Uterus (tissue), 4 donors: Measurements from ENCODE around the gene TCHH. TPM values are rescaled to one million over a fixed set of nuclear protein-coding genes. Genes with fewer than 3 reads are reported as not detected.

Experiments used
- DNase-seq, 2 donors: peaks; one replicate each; pipeline ENCODE4 v3.0.0-alpha.2; 2019 to 2020
- H3K27ac ChIP-seq, 2 donors: fragments of 200-600 bp; sonication (generic); 1 replicate in 1 of 2; 2 replicates in 1 of 2; pipeline ENCODE4 v1.5.1; 2016 to 2018
- H3K27me3 ChIP-seq, 2 donors: fragments of 200-600 bp; sonication (generic); one replicate each; pipeline ENCODE4 v1.5.1; 2018 to 2019; ENCODE audit warnings: control low read depth in 1 of 2
- H3K36me3 ChIP-seq, 2 donors: fragments of 200-600 bp; sonication (generic); one replicate each; pipeline ENCODE4 v1.5.1; 2019; ENCODE audit warnings: control low read depth in 1 of 2
- H3K4me1 ChIP-seq, 2 donors: fragments of 200-600 bp; sonication (generic); one replicate each; pipeline ENCODE4 v1.5.1; 2018 to 2019; ENCODE audit warnings: control low read depth in 1 of 2
- H3K4me3 ChIP-seq, 2 donors: fragments of 200-600 bp; sonication (generic); 1 replicate in 1 of 2; 2 replicates in 1 of 2; pipeline ENCODE4 v1.5.1; 2018 to 2019; ENCODE audit warnings: mild to moderate bottlenecking in 1 of 2
- H3K9me3 ChIP-seq, 2 donors: fragments of 200-600 bp; sonication (generic); one replicate each; pipeline ENCODE4 v1.5.1; 2019; ENCODE audit warnings: control low read depth in 1 of 2
- POLR2A ChIP-seq, 2 donors: fragments of 450-650 bp; IDR thresholded peaks; one replicate each; pipeline ENCODE4 v1.6.1; 2016; ENCODE audit warnings: antibody characterized with exemption in 2 of 2, mild to moderate bottlenecking in 1 of 2, moderate library complexity in 1 of 2
- intact Hi-C: fragments of 100-400 bp; cut with DNase I; formaldehyde crosslinking; loops from one replicate; pipeline ENCODE4 v1.15.1; 2023; ENCODE audit warnings: low total_unique reads
- total RNA-seq, 4 donors: library from RNA; depleted of rRNA in 3 of 4; stranded (reverse); fragments of >200 nt in 3 of 4; gene quantifications; one replicate each; pipeline versions ENCODE4 v1.1.0 to v1.2.4, GENCODE V29; 2014 to 2023
- TF ChIP-seq, protein P1 (sequence below), 4 experiments: fragments of 200-600 bp in 2 of 4; fragments of 450-650 bp in 2 of 4; sonication (generic) in 2 of 4; IDR thresholded peaks; one replicate each; pipeline ENCODE4 v1.5.1; 2016 to 2019; ENCODE audit warnings: antibody characterized with exemption in 4 of 4, mild to moderate bottlenecking in 2 of 4, moderate library complexity in 1 of 4
- donor health status: DM: yes; HTN: yes; CAD: no.

TCHH gene
- total RNA-seq, 4 donors from 2014 or later: not detected

DNA sequence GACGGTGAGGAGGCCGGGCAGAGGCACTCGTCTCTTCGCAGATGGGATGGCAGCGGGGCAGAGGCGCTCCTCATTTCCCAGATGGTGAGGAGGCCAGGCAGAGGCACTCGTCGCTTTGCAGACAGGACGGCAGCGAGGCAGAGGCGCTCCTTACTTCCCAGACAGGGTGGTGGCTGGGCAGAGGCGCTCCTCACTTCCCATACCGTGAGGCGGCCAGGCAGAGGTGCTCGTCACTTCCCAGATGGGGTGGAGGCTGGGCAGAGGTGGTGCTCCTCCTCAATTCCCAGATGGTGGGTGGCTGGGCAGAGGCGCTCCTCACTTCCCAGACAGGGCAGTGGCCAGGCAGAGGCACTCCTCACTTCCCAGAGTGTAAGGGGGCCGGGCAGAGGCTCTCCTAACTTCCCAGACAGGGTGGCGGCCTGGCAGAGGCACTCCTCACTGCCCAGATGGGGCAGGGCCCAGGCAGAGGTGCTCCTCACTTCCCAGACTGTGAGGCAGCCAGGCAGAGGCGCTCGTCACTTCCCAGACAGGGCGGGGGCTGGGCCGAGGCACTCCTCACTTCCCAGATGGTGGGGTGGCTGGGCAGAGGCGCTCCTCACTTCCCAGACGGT lies 36.3 kb downstream of the TCHH start:
- Histone ChIP-seq H3K9me3 (no peaks in the 10 kb centered on the region), H3K27ac (no peak overlapping the region), H3K36me3 (no peaks in the 10 kb centered on the region), H3K27me3 (no peaks in the 10 kb centered on the region), H3K4me1 (no peaks in the 10 kb centered on the region), H3K4me3 (no peak overlapping the region)
- intact Hi-C loops: no loop called here
- TF ChIP-seq, protein P1, sequence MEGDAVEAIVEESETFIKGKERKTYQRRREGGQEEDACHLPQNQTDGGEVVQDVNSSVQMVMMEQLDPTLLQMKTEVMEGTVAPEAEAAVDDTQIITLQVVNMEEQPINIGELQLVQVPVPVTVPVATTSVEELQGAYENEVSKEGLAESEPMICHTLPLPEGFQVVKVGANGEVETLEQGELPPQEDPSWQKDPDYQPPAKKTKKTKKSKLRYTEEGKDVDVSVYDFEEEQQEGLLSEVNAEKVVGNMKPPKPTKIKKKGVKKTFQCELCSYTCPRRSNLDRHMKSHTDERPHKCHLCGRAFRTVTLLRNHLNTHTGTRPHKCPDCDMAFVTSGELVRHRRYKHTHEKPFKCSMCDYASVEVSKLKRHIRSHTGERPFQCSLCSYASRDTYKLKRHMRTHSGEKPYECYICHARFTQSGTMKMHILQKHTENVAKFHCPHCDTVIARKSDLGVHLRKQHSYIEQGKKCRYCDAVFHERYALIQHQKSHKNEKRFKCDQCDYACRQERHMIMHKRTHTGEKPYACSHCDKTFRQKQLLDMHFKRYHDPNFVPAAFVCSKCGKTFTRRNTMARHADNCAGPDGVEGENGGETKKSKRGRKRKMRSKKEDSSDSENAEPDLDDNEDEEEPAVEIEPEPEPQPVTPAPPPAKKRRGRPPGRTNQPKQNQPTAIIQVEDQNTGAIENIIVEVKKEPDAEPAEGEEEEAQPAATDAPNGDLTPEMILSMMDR (IDR thresholded peaks at IDR 0.05): no peak
- no peak for TF ChIP-seq POLR2A (IDR thresholded peaks at IDR 0.05)
- DNase-seq: no peak

GRCh38 chr1:152072311-152072710 lies 42.9 kb downstream of the TCHH start:
- intact Hi-C loops: no loop called here
- no peak for TF ChIP-seq POLR2A (IDR thresholded peaks at IDR 0.05)
- TF ChIP-seq, protein P1 (IDR thresholded peaks at IDR 0.05): no peak
- H3K9me3 ChIP-seq: no peaks in the 10 kb centered on the region
- no peaks in the 10 kb centered on the region for H3K36me3 ChIP-seq
- no peak for DNase-seq
- no peaks in the 10 kb centered on the region for H3K27me3 ChIP-seq
- no peaks in the 10 kb centered on the region for H3K4me1 ChIP-seq
- no peak overlapping the region for H3K27ac ChIP-seq
- H3K4me3 ChIP-seq: no peak overlapping the region

GRCh38 chr1:152071123-152071522 lies 44.1 kb downstream of the TCHH start:
- Histone ChIP-seq H3K4me1 (no peaks in the 10 kb centered on the region), H3K4me3 (no peak overlapping the region), H3K36me3 (no peaks in the 10 kb centered on the region), H3K9me3 (no peaks in the 10 kb centered on the region), H3K27me3 (no peaks in the 10 kb centered on the region), H3K27ac (no peak overlapping the region)
- intact Hi-C loops: no loop called here
- TF ChIP-seq, protein P1 (IDR thresholded peaks at IDR 0.05): no peak
- TF ChIP-seq POLR2A (IDR thresholded peaks at IDR 0.05): no peak
- DNase-seq: no peak

DNA sequence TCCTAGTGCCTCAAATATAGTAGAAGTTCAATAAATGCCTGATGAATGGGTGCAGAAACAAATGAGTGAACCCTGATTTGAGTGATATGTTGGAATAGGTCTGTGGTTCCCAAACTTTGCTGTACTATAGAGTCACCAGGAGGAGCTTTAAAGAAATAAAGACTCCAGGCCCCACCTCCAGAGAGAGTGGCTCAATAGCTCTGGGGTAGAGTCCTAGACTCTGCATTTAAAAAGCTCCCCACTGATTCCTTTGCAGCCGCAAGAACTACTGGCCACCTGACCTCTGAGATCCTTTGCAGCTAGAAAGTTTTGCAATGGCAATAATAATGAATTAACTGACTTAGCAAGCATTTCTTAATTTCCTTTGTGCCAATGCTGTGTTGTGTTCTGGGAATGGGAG lies 47.3 kb downstream of the TCHH start:
- Histone ChIP-seq H3K9me3 (no peaks in the 10 kb centered on the region), H3K4me1 (no peaks in the 10 kb centered on the region), H3K4me3 (no peak overlapping the region), H3K27ac (no peak overlapping the region), H3K36me3 (no peaks in the 10 kb centered on the region), H3K27me3 (no peaks in the 10 kb centered on the region)
- TF ChIP-seq POLR2A (IDR thresholded peaks at IDR 0.05): no peak
- TF ChIP-seq, protein P1 (IDR thresholded peaks at IDR 0.05): no peak
- DNase-seq: no peak
- intact Hi-C loops: no loop called here

DNA sequence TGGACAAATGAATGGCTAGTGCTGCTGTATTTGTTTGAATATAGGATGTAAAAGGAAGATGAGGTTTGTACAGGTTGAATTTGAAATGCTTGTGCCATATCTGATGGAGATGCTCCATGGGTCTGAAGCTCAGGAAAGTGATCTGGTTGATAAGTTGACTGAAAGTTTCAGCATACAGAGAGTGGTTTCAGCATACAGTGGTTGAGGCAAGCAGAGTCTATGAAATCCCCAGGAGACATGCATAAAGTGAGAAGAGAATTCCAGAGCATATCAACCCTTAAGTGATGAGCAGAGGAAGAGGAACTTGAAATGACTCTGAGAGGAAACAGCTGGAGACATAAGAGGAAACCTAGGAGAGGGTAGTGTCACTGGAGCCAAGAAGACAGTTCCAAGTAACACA lies 48.1 kb downstream of the TCHH start:
- no peak for DNase-seq
- intact Hi-C loops: no loop called here
- no peaks in the 10 kb centered on the region for H3K4me1 ChIP-seq
- no peaks in the 10 kb centered on the region for H3K36me3 ChIP-seq
- H3K4me3 ChIP-seq: no peak overlapping the region
- H3K27me3 ChIP-seq: no peaks in the 10 kb centered on the region
- no peak overlapping the region for H3K27ac ChIP-seq
- TF ChIP-seq, protein P1 (IDR thresholded peaks at IDR 0.05): no peak
- TF ChIP-seq POLR2A (IDR thresholded peaks at IDR 0.05): no peak
- no peaks in the 10 kb centered on the region for H3K9me3 ChIP-seq
